SK-N-SH treated with all-trans-retinoic acid at 6 μM for 48 hours (cell line): ENCODE data around the gene MCEMP1.

ENCODE experiments used
- BACH2 ChIP-seq: fragments of 250-450 bp; sonication (Bioruptor Pico); IDR thresholded peaks from 2 replicates; pipeline ENCODE4 v1.9.0; 2021; ENCODE audit warnings: mild to moderate bottlenecking, borderline replicate concordance
- CREB5 ChIP-seq: fragments of 250-450 bp; sonication (Bioruptor Pico); IDR thresholded peaks from 2 replicates; pipeline ENCODE4 v1.5.1; 2020; ENCODE audit warnings: low read depth, mild to moderate bottlenecking, moderate library complexity
- CSDC2 ChIP-seq: fragments of 250-450 bp; sonication (Bioruptor Pico); IDR thresholded peaks from 2 replicates; pipeline ENCODE4 v1.5.0; 2020; ENCODE audit warnings: mild to moderate bottlenecking, moderate library complexity
- OSR1 ChIP-seq: fragments of 250-450 bp; sonication (Bioruptor Pico); IDR thresholded peaks from 2 replicates; pipeline ENCODE4 v1.8.0; 2022; ENCODE audit warnings: moderate library complexity, mild to moderate bottlenecking, inconsistent platforms
- TSHZ2 ChIP-seq: fragments of 250-450 bp; sonication (Bioruptor Pico); IDR thresholded peaks from 2 replicates; pipeline ENCODE4 v1.5.0; 2020; ENCODE audit warnings: mild to moderate bottlenecking, moderate library complexity
- ZFP3 ChIP-seq: fragments of 250-450 bp; sonication (Bioruptor Pico); IDR thresholded peaks from 2 replicates; pipeline ENCODE4 v1.5.0; 2020; ENCODE audit warnings: mild to moderate bottlenecking, moderate library complexity

- TF ChIP-seq CREB5 (no peak), TSHZ2 (no peak), ZFP3 (CRISPR knock-in tag) (no peak), BACH2 (CRISPR knock-in tag) (no peak), CSDC2 (CRISPR knock-in tag) (no peak), OSR1 (no peak)
These were observed 44.3 kb upstream of the MCEMP1 start for GRCh38 chr19:7632340-7633203.
